Body of pancreas (tissue), 4 donors: ENCODE results near the gene P2RY8.

Source experiments
- POLR2A ChIP-seq, 3 donors: fragments of 450-650 bp; IDR thresholded peaks; one replicate each; pipeline ENCODE4 v1.6.1; 2016; ENCODE audit warnings: antibody characterized with exemption in 3 of 3, mild to moderate bottlenecking in 2 of 3
- TF ChIP-seq, protein P1 (sequence below), 7 experiments: fragments of 450-650 bp in 4 of 7; fragments of 200-600 bp in 3 of 7; sonication (generic) in 3 of 7; IDR thresholded peaks; one replicate each; pipeline ENCODE4 v1.5.1; 2016 to 2019; ENCODE audit warnings: antibody characterized with exemption in 7 of 7

DNA sequence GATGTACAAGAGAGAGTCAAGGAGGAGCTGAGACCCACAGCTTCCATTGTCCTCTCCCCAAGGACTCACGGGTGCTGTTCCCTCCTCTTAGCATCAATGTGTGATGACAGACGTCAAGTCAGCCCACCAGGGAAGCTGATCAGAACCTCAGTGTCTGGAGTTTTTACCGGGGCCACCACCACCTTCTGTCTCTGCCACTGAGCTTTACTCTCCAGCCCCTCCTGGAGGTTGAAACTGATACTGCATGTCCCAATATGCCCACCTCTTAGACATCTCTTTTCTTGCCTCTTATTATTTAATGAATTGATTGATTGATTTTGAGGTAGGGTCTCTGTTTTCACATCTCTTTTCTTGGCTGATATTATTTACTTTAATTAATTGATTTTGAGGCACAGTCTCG is 44.1 kb upstream of the P2RY8 start:
- TF ChIP-seq, protein P1, sequence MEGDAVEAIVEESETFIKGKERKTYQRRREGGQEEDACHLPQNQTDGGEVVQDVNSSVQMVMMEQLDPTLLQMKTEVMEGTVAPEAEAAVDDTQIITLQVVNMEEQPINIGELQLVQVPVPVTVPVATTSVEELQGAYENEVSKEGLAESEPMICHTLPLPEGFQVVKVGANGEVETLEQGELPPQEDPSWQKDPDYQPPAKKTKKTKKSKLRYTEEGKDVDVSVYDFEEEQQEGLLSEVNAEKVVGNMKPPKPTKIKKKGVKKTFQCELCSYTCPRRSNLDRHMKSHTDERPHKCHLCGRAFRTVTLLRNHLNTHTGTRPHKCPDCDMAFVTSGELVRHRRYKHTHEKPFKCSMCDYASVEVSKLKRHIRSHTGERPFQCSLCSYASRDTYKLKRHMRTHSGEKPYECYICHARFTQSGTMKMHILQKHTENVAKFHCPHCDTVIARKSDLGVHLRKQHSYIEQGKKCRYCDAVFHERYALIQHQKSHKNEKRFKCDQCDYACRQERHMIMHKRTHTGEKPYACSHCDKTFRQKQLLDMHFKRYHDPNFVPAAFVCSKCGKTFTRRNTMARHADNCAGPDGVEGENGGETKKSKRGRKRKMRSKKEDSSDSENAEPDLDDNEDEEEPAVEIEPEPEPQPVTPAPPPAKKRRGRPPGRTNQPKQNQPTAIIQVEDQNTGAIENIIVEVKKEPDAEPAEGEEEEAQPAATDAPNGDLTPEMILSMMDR (IDR thresholded peaks at IDR 0.05) = peak; percentile 52 to 83 (median 76)
- TF ChIP-seq POLR2A (IDR thresholded peaks at IDR 0.05) = no peak
